Measurements from ENCODE around the gene EMC9. TPM values are rescaled to one million over a fixed set of nuclear protein-coding genes. Genes with fewer than 3 reads are reported as not detected.

Gene EMC9
- total and polyA plus RNA-seq, 7 experiments from 2014 or later = 9.0 to 25.5 (median 13.4) TPM

GRCh38 chr14:24130717-24131548 lies 10.5 kb downstream of the EMC9 start:
- Histone ChIP-seq H3K4me1 (ENCODE audit: control insufficient read depth in 2 of 2, insufficient read depth in 2 of 2, low read length in 2 of 2) (peaks cover 6 to 22% of the 10 kb centered on the region in 2 donors), H3K4me3 (ENCODE audit: low read length) (no peak overlapping the region), H3K27me3 (ENCODE audit: control insufficient read depth in 2 of 2, insufficient read depth in 2 of 2, low read length in 2 of 2) (no peaks in the 10 kb centered on the region), H3K9me3 (ENCODE audit: control insufficient read depth in 2 of 3, low read length in 3 of 3) (no peaks in the 10 kb centered on the region), H3K36me3 (ENCODE audit: control insufficient read depth in 2 of 3, insufficient read depth in 3 of 3, low read length in 3 of 3) (no peaks in the 10 kb centered on the region), H3K27ac (ENCODE audit: low read depth, low read length) (no peak overlapping the region)
- H3K4me1 Mint-ChIP-seq = peaks cover 18 to 33% (median 28%) of the 10 kb centered on the region in 7 donors
- DNase-seq = no peak
- peak overlapping the region in 8 of 9 donors; percentile 21 to 88 (median 48) for H3K27ac Mint-ChIP-seq
- intact Hi-C loops (cut with micrococcal nuclease) = no loop called here
- POLR2A ChIA-PET = interaction anchor here (0.7 to 11.7 kb wide), 4 partner anchors 10 to 65 kb away, joined by 3 to 298 read pairs (median 71); partner anchors contain the start of genes DCAF11, NRL, PCK2 and PSME2
- peaks cover 0 to 2% (median 0%) of the 10 kb centered on the region in 11 donors for H3K9me3 Mint-ChIP-seq
- peaks cover 0 to 4% (median 0%) of the 10 kb centered on the region in 5 donors for H3K36me3 Mint-ChIP-seq
- no peak for ATAC-seq
- H3K27me3 Mint-ChIP-seq = no peaks in the 10 kb centered on the region
- peak overlapping the region in 3 of 10 donors; percentile 7 to 32 (median 13) for H3K4me3 Mint-ChIP-seq
- CTCF ChIA-PET = interaction anchor here (1.2 to 1.7 kb wide), 2 partner anchors 16 to 23 kb away, joined by 3 to 4 read pairs; partner anchors contain the start of genes DCAF11 and NRL

GRCh38 chr14:24130380-24130716 lies 11.0 kb downstream of the EMC9 start, which contains the start of gene FITM1:
FITM1 (plus strand) TSS chr14:24130659; CDS start chr14:24131564, 905 bp downstream.
- H3K27me3 Mint-ChIP-seq = no peaks in the 10 kb centered on the region
- ChIA-PET CTCF (no interaction called here), POLR2A (interaction anchor here (0.7 to 11.7 kb wide), 2 partner anchors 10 to 37 kb away, joined by 3 to 298 read pairs; partner anchors contain the start of genes DCAF11, NRL and PCK2)

GRCh38 chr14:24129410-24129998 lies 11.9 kb downstream of the EMC9 start:
- H3K27me3 ChIP-seq (ENCODE audit: control insufficient read depth in 2 of 2, insufficient read depth in 2 of 2, low read length in 2 of 2) = no peaks in the 10 kb centered on the region
- DNase-seq (no peak), ATAC-seq (no peak)
- no peak overlapping the region for H3K27ac ChIP-seq (ENCODE audit: low read depth, low read length)
- Mint-ChIP-seq H3K4me3 (no peak overlapping the region), H3K9me3 (peaks cover 0 to 4% (median 0%) of the 10 kb centered on the region in 11 donors), H3K36me3 (peaks cover 0 to 7% (median 4%) of the 10 kb centered on the region in 5 donors), H3K27ac (peak overlapping the region in 1 of 9 donors; percentile 15), H3K4me1 (peaks cover 12 to 27% (median 22%) of the 10 kb centered on the region in 7 donors), H3K27me3 (no peaks in the 10 kb centered on the region)
- peaks cover 0 to 2% (median 0%) of the 10 kb centered on the region in 3 experiments for H3K36me3 ChIP-seq (ENCODE audit: control insufficient read depth in 2 of 3, insufficient read depth in 3 of 3, low read length in 3 of 3)
- H3K4me3 ChIP-seq (ENCODE audit: low read length) = no peak overlapping the region
- H3K4me1 ChIP-seq (ENCODE audit: control insufficient read depth in 2 of 2, insufficient read depth in 2 of 2, low read length in 2 of 2) = peaks cover 0 to 18% of the 10 kb centered on the region in 2 donors
- CTCF ChIA-PET = interaction anchor here (0.7 kb wide), 2 partner anchors 9 to 150 kb away, joined by 3 read pairs; no protein-coding TSS in a partner anchor
- intact Hi-C loops (cut with micrococcal nuclease) = no loop called here
- POLR2A ChIA-PET = no interaction called here
- H3K9me3 ChIP-seq (ENCODE audit: control insufficient read depth in 2 of 3, low read length in 3 of 3) = no peaks in the 10 kb centered on the region

More at GRCh38 chr14:24130380-24130716, 11.0 kb downstream of the EMC9 start, which contains the start of gene FITM1:
- H3K27me3 ChIP-seq (ENCODE audit: control insufficient read depth in 2 of 2, insufficient read depth in 2 of 2, low read length in 2 of 2) = no peaks in the 10 kb centered on the region
- Mint-ChIP-seq H3K4me1 (peaks cover 16 to 31% (median 25%) of the 10 kb centered on the region in 7 donors), H3K9me3 (peaks cover 0 to 2% (median 0%) of the 10 kb centered on the region in 11 donors), H3K4me3 (peak within 1 kb of the TSS in 3 of 10 donors; percentile 7 to 32 (median 13)), H3K27ac (peak within 1 kb of the TSS in 8 of 9 donors; percentile 21 to 88 (median 56)), H3K36me3 (peaks cover 0 to 4% (median under 1%) of the 10 kb centered on the region in 5 donors)
- H3K9me3 ChIP-seq (ENCODE audit: control insufficient read depth in 2 of 3, low read length in 3 of 3) = no peaks in the 10 kb centered on the region
- intact Hi-C loops (cut with micrococcal nuclease) = no loop called here
- no peak within 1 kb of the TSS for H3K27ac ChIP-seq (ENCODE audit: low read depth, low read length)
- no peak within 1 kb of the TSS for H3K4me3 ChIP-seq (ENCODE audit: low read length)
- peaks cover 2 to 19% of the 10 kb centered on the region in 2 donors for H3K4me1 ChIP-seq (ENCODE audit: control insufficient read depth in 2 of 2, insufficient read depth in 2 of 2, low read length in 2 of 2)
- no peaks in the 10 kb centered on the region for H3K36me3 ChIP-seq (ENCODE audit: control insufficient read depth in 2 of 3, insufficient read depth in 3 of 3, low read length in 3 of 3)
- ATAC-seq = no peak
- no peak for DNase-seq

- peaks cover 0 to 4% (median 0%) of the 10 kb centered on the region in 11 donors for H3K9me3 Mint-ChIP-seq
- ChIA-PET POLR2A (interaction anchor here (15.5 kb wide), 1 partner anchor 8 kb away, joined by 298 read pairs; the partner anchor contains the start of genes EMC9, FITM1 and PSME1), CTCF (interaction anchor here (0.7 kb wide), 1 partner anchor 19 kb away, joined by 3 read pairs; no protein-coding TSS in a partner anchor)
- peaks cover 9 to 21% (median 16%) of the 10 kb centered on the region in 7 donors for H3K4me1 Mint-ChIP-seq
- ATAC-seq = no peak
- intact Hi-C loops (cut with micrococcal nuclease) = loop anchor here in 1 of 2 donors (1.0 kb wide), 1 partner anchor 9 kb away; the partner anchor contains the start of gene PSME1
- Histone ChIP-seq H3K36me3 (ENCODE audit: control insufficient read depth in 2 of 3, insufficient read depth in 3 of 3, low read length in 3 of 3) (peaks cover 0 to 20% (median 11%) of the 10 kb centered on the region in 3 experiments), H3K9me3 (ENCODE audit: control insufficient read depth in 2 of 3, low read length in 3 of 3) (no peaks in the 10 kb centered on the region), H3K4me3 (ENCODE audit: low read length) (no peak overlapping the region), H3K27me3 (ENCODE audit: control insufficient read depth in 2 of 2, insufficient read depth in 2 of 2, low read length in 2 of 2) (no peaks in the 10 kb centered on the region), H3K27ac (ENCODE audit: low read depth, low read length) (no peak overlapping the region), H3K4me1 (ENCODE audit: control insufficient read depth in 2 of 2, insufficient read depth in 2 of 2, low read length in 2 of 2) (peaks cover 0 to 12% of the 10 kb centered on the region in 2 donors)
- DNase-seq = no peak
- peak overlapping the region in 3 of 9 donors; percentile 15 to 36 (median 21) for H3K27ac Mint-ChIP-seq
- peaks cover 0 to 18% (median 7%) of the 10 kb centered on the region in 5 donors for H3K36me3 Mint-ChIP-seq
- H3K4me3 Mint-ChIP-seq = no peak overlapping the region
- no peaks in the 10 kb centered on the region for H3K27me3 Mint-ChIP-seq
Measured at GRCh38 chr14:24127673-24128072, 13.7 kb downstream of the EMC9 start.

- Mint-ChIP-seq H3K9me3 (peaks cover 0 to 1% (median 0%) of the 10 kb centered on the region in 11 donors), H3K27ac (peak overlapping the region in 2 of 9 donors; percentile 21 to 36), H3K4me1 (peaks cover 4 to 14% (median 9%) of the 10 kb centered on the region in 7 donors), H3K4me3 (no peak overlapping the region), H3K27me3 (no peaks in the 10 kb centered on the region), H3K36me3 (peaks cover 0 to 21% (median 10%) of the 10 kb centered on the region in 5 donors)
- H3K27me3 ChIP-seq (ENCODE audit: control insufficient read depth in 2 of 2, insufficient read depth in 2 of 2, low read length in 2 of 2) = no peaks in the 10 kb centered on the region
- H3K36me3 ChIP-seq (ENCODE audit: control insufficient read depth in 2 of 3, insufficient read depth in 3 of 3, low read length in 3 of 3) = peaks cover 0 to 28% (median 12%) of the 10 kb centered on the region in 3 experiments
- intact Hi-C loops (cut with micrococcal nuclease) = loop anchor here in 1 of 2 donors (1.0 kb wide), 1 partner anchor 9 kb away; the partner anchor contains the start of gene PSME1
- no peaks in the 10 kb centered on the region for H3K9me3 ChIP-seq (ENCODE audit: control insufficient read depth in 2 of 3, low read length in 3 of 3)
- peaks cover 0 to 5% of the 10 kb centered on the region in 2 donors for H3K4me1 ChIP-seq (ENCODE audit: control insufficient read depth in 2 of 2, insufficient read depth in 2 of 2, low read length in 2 of 2)
- ATAC-seq (no peak), DNase-seq (no peak)
- CTCF ChIA-PET = no interaction called here
- POLR2A ChIA-PET = interaction anchor here (0.6 to 15.5 kb wide), 4 partner anchors 9 to 28 kb away, joined by 3 to 298 read pairs (median 3); partner anchors contain the start of genes DCAF11, EMC9, FITM1 and NRL
- H3K4me3 ChIP-seq (ENCODE audit: low read length) = no peak overlapping the region
- H3K27ac ChIP-seq (ENCODE audit: low read depth, low read length) = no peak overlapping the region
Measured at GRCh38 chr14:24126939-24127338, 14.5 kb downstream of the EMC9 start.
